Upper lobe of left lung (tissue), 4 donors: ENCODE results near the gene GNRH2.

Experiments used
- EP300 ChIP-seq, 4 donors: sonication (generic); formaldehyde crosslinking; IDR thresholded peaks; one replicate each; pipeline ENCODE4 v1.5.1; 2017; ENCODE audit warnings: antibody characterized with exemption in 4 of 4, control low read depth in 2 of 4
- POLR2A ChIP-seq, 4 donors: fragments of 450-650 bp; IDR thresholded peaks; one replicate each; pipeline ENCODE4 v1.5.1; 2016 to 2017; ENCODE audit warnings: antibody characterized with exemption in 4 of 4, mild to moderate bottlenecking in 2 of 4
- TF ChIP-seq, protein P1 (sequence below), 6 experiments: fragments of 450-650 bp in 4 of 6; fragments of 200-600 bp in 2 of 6; sonication (generic) in 2 of 6; IDR thresholded peaks; one replicate each; pipeline ENCODE4 v1.5.1; 2016 to 2019; ENCODE audit warnings: antibody characterized with exemption in 6 of 6

DNA sequence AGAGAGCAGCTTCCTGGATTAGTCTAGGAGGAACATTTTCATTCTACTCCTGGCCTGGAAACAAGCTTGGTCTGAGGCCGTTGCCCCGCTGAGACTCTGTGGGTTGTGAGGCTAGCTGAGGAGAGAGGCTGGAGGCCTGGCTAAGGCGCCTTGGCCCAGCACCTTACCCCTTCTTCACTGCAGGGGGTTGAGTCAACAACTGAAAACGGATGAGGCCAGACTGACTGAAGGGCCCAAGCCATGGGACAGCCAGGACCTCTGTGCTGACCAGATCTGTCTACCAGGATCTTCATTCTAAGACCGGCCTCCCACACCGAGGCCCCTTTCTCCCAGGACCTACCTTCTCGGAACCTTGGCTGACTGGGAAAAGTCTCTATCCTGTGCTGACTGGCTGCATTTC, 44.6 kb downstream of the GNRH2 start:
- TF ChIP-seq EP300 (IDR thresholded peaks at IDR 0.05) (no peak), POLR2A (IDR thresholded peaks at IDR 0.05) (no peak)
- TF ChIP-seq, protein P1, sequence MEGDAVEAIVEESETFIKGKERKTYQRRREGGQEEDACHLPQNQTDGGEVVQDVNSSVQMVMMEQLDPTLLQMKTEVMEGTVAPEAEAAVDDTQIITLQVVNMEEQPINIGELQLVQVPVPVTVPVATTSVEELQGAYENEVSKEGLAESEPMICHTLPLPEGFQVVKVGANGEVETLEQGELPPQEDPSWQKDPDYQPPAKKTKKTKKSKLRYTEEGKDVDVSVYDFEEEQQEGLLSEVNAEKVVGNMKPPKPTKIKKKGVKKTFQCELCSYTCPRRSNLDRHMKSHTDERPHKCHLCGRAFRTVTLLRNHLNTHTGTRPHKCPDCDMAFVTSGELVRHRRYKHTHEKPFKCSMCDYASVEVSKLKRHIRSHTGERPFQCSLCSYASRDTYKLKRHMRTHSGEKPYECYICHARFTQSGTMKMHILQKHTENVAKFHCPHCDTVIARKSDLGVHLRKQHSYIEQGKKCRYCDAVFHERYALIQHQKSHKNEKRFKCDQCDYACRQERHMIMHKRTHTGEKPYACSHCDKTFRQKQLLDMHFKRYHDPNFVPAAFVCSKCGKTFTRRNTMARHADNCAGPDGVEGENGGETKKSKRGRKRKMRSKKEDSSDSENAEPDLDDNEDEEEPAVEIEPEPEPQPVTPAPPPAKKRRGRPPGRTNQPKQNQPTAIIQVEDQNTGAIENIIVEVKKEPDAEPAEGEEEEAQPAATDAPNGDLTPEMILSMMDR (IDR thresholded peaks at IDR 0.05) = no peak
